Measurements from ENCODE around the gene PPME1.

PPME1 gene

DNA sequence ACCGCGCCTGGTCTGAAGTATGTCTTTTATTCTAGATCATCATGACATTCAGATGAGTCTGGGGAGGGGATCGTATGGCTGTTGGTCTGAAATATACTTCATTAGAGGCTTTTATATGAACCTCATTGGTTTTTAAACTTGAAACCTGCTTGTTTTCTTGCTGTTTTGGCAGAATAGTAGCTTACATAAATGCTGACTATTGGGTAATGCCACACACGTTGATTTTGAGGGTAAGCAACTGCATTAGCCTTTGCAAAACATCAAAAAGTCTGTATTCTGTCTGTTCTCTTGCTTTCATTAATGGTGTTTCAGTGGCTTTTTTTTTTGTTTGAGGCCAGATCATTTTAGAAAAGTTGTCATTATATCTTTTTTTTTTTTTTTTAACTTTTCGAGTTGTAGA is 14.2 kb downstream of the PPME1 start:
- H3K4me1 ChIP-seq (ENCODE audit: insufficient read depth, low read length, severe bottlenecking), result peaks cover 14% of the 10 kb centered on the region
- H3F3A ChIP-seq (ENCODE audit: insufficient read depth, low read length), result no peaks in the 10 kb centered on the region
- no peak overlapping the region for H2AFZ ChIP-seq (ENCODE audit: low read length)
- peaks cover 5% of the 10 kb centered on the region for H3K79me2 ChIP-seq (ENCODE audit: insufficient read depth, low read length)
- H3K27me3 ChIP-seq (ENCODE audit: insufficient read depth, low read length), result no peaks in the 10 kb centered on the region
- no peak overlapping the region for H3K4me3 ChIP-seq (ENCODE audit: low read depth, low read length, poor library complexity, severe bottlenecking)
- peaks cover 18% of the 10 kb centered on the region for H3K36me3 ChIP-seq (ENCODE audit: insufficient read depth, low read length)
- no peaks in the 10 kb centered on the region for H4K20me1 ChIP-seq (ENCODE audit: insufficient read depth, low read length)
- H3K9me2 ChIP-seq (ENCODE audit: low read depth, low read length), result no peaks in the 10 kb centered on the region
- no peak overlapping the region for H3K9ac ChIP-seq (ENCODE audit: low read length)
- no peaks in the 10 kb centered on the region for H3K9me3 ChIP-seq (ENCODE audit: low read length)
- H3K27ac ChIP-seq (ENCODE audit: low read depth, low read length, poor library complexity, severe bottlenecking), result no peak overlapping the region
- TF ChIP-seq, protein P1, sequence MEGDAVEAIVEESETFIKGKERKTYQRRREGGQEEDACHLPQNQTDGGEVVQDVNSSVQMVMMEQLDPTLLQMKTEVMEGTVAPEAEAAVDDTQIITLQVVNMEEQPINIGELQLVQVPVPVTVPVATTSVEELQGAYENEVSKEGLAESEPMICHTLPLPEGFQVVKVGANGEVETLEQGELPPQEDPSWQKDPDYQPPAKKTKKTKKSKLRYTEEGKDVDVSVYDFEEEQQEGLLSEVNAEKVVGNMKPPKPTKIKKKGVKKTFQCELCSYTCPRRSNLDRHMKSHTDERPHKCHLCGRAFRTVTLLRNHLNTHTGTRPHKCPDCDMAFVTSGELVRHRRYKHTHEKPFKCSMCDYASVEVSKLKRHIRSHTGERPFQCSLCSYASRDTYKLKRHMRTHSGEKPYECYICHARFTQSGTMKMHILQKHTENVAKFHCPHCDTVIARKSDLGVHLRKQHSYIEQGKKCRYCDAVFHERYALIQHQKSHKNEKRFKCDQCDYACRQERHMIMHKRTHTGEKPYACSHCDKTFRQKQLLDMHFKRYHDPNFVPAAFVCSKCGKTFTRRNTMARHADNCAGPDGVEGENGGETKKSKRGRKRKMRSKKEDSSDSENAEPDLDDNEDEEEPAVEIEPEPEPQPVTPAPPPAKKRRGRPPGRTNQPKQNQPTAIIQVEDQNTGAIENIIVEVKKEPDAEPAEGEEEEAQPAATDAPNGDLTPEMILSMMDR (IDR thresholded peaks at IDR 0.05; ENCODE audit: low read length), result no peak
- H3K4me2 ChIP-seq (ENCODE audit: low read length), result no peak overlapping the region

DNA sequence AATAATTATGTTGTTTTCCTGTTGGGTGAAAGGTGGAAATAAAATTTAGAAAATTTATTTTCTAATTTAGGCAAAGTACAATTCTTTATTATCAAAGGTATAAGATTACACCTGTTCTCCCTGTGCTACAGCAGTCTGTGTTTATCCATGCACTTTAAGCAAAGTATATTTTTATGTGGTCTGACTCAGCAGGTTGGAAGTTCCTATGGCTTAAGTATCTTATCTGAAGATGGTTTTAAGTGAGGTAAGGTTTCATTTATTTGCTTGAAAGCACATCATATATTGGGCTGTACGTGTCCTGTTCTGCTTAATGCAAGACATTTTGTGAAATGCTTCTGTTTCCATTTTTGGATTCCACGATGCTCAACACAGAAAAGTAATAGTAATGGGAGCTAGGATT is 14.6 kb downstream of the PPME1 start:
- no peaks in the 10 kb centered on the region for H3K9me3 ChIP-seq (ENCODE audit: low read length)
- no peaks in the 10 kb centered on the region for H3F3A ChIP-seq (ENCODE audit: insufficient read depth, low read length)
- peaks cover 5% of the 10 kb centered on the region for H3K79me2 ChIP-seq (ENCODE audit: insufficient read depth, low read length)
- H3K4me3 ChIP-seq (ENCODE audit: low read depth, low read length, poor library complexity, severe bottlenecking), result no peak overlapping the region
- no peak overlapping the region for H3K4me2 ChIP-seq (ENCODE audit: low read length)
- no peaks in the 10 kb centered on the region for H3K9me2 ChIP-seq (ENCODE audit: low read depth, low read length)
- no peaks in the 10 kb centered on the region for H4K20me1 ChIP-seq (ENCODE audit: insufficient read depth, low read length)
- H3K27me3 ChIP-seq (ENCODE audit: insufficient read depth, low read length), result no peaks in the 10 kb centered on the region
- TF ChIP-seq, protein P1 (IDR thresholded peaks at IDR 0.05; ENCODE audit: low read length), result no peak
- TF ChIP-seq EZH2 (IDR thresholded peaks at IDR 0.05; ENCODE audit: borderline replicate concordance, low read length), result no peak
- no peak overlapping the region for H3K27ac ChIP-seq (ENCODE audit: low read depth, low read length, poor library complexity, severe bottlenecking)
- no peak overlapping the region for H3K9ac ChIP-seq (ENCODE audit: low read length)
- peaks cover 14% of the 10 kb centered on the region for H3K4me1 ChIP-seq (ENCODE audit: insufficient read depth, low read length, severe bottlenecking)
- no peak overlapping the region for H2AFZ ChIP-seq (ENCODE audit: low read length)
- H3K36me3 ChIP-seq (ENCODE audit: insufficient read depth, low read length), result peaks cover 22% of the 10 kb centered on the region

DNA sequence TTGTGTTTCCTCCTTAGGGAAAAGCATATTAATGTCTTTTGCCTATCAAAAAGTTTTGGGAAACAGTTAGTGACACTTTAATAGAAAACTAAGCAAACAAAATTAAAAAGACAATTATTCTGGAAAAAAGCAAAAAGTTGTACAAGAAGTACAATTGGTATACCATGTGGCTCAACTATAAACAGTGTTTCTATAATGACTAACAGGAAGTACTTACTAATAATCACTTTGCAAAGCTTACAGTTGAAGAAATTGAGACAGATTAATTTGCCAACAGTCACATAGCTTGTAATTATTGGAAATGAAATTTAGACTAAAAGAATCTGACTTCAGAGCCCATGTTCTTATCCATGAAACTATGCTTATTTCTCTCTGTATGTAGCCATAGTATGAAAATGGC is 24.7 kb downstream of the PPME1 start:
- Histone ChIP-seq H3K27me3 (ENCODE audit: insufficient read depth, low read length) (no peaks in the 10 kb centered on the region), H3K9me2 (ENCODE audit: low read depth, low read length) (no peaks in the 10 kb centered on the region), H3K4me3 (ENCODE audit: low read depth, low read length, poor library complexity, severe bottlenecking) (no peak overlapping the region), H3F3A (ENCODE audit: insufficient read depth, low read length) (no peaks in the 10 kb centered on the region), H3K9me3 (ENCODE audit: low read length) (peaks cover 13% of the 10 kb centered on the region), H3K9ac (ENCODE audit: low read length) (no peak overlapping the region), H3K4me2 (ENCODE audit: low read length) (no peak overlapping the region), H4K20me1 (ENCODE audit: insufficient read depth, low read length) (no peaks in the 10 kb centered on the region), H3K27ac (ENCODE audit: low read depth, low read length, poor library complexity, severe bottlenecking) (no peak overlapping the region), H3K4me1 (ENCODE audit: insufficient read depth, low read length, severe bottlenecking) (no peaks in the 10 kb centered on the region), H3K36me3 (ENCODE audit: insufficient read depth, low read length) (peaks cover 2% of the 10 kb centered on the region), H3K79me2 (ENCODE audit: insufficient read depth, low read length) (no peaks in the 10 kb centered on the region), H2AFZ (ENCODE audit: low read length) (no peak overlapping the region)
- TF ChIP-seq EZH2 (IDR thresholded peaks at IDR 0.05; ENCODE audit: borderline replicate concordance, low read length), result no peak
- TF ChIP-seq, protein P1 (IDR thresholded peaks at IDR 0.05; ENCODE audit: low read length), result no peak
